Lung (tissue), 12 donors: ENCODE results near the gene PLXNB3. TPM values are rescaled to one million over a fixed set of nuclear protein-coding genes. Genes with fewer than 3 reads are reported as not detected.

Experiments used
- ATAC-seq: fragments of 200-7000 bp; cut with Tn5 transposase; one replicate; pipeline ENCODE4 v1.9.1; 2020; ENCODE audit warnings: moderate number of reproducible peaks; ENCODE audit not compliant: insufficient read depth, low FRiP score
- DNase-seq, 3 donors: peaks; one replicate each; pipeline ENCODE4 v3.0.0-alpha.2; 2013 to 2017
- H3K27ac ChIP-seq, 2 donors: one replicate each; pipeline ENCODE4 v1.5.1; 2013; ENCODE audit warnings: mild to moderate bottlenecking in 2 of 2, moderate library complexity in 2 of 2, control low read depth in 1 of 2, inconsistent platforms in 1 of 2, low read depth in 1 of 2, low read length in 1 of 2
- H3K27me3 ChIP-seq, 3 donors: one replicate each; pipeline ENCODE4 v1.5.1; 2013; ENCODE audit warnings: low read length in 2 of 3; ENCODE audit not compliant: control insufficient read depth in 3 of 3, insufficient read depth in 3 of 3
- H3K36me3 ChIP-seq, 4 donors: one replicate each; pipeline ENCODE4 v1.5.1; 2013; ENCODE audit warnings: low read length in 4 of 4, mild to moderate bottlenecking in 1 of 4, moderate library complexity in 1 of 4; ENCODE audit not compliant: control insufficient read depth in 4 of 4, insufficient read depth in 4 of 4
- H3K4me1 ChIP-seq, 5 donors: one replicate each; pipeline ENCODE4 v1.5.1; 2013; ENCODE audit warnings: low read length in 5 of 5, mild to moderate bottlenecking in 2 of 5, moderate library complexity in 1 of 5; ENCODE audit not compliant: control insufficient read depth in 5 of 5, insufficient read depth in 5 of 5
- H3K4me3 ChIP-seq: one replicate; pipeline ENCODE4 v1.5.1; 2013; ENCODE audit warnings: mild to moderate bottlenecking, control low read depth, moderate library complexity
- H3K9ac ChIP-seq, 2 donors: one replicate each; pipeline ENCODE4 v1.5.1; 2013; ENCODE audit warnings: low read length in 2 of 2, control low read depth in 1 of 2; ENCODE audit not compliant: insufficient read depth in 1 of 2
- H3K9me3 ChIP-seq, 4 donors: one replicate each; pipeline ENCODE4 v1.5.1; 2013; ENCODE audit warnings: low read length in 3 of 4, mild to moderate bottlenecking in 1 of 4, moderate library complexity in 1 of 4; ENCODE audit not compliant: control insufficient read depth in 4 of 4, insufficient read depth in 3 of 4
- WGBS, 2 donors: extraction: QIAGEN DNeasy Blood & Tissue Kit; methylation state at CpG; one replicate each; pipeline ENCODE4 v1.1.7; 2013; 5-methylcytosine and 5-hydroxymethylcytosine counted together
- polyA plus RNA-seq, 2 donors: library from polyadenylated mRNA; stranded (reverse); fragments of 200-250 nt; gene quantifications; one replicate each; pipeline ENCODE4 v1.2.1, GENCODE V29; 2013
- total RNA-seq, 2 donors: library from RNA; depleted of rRNA in 1 of 2; stranded (reverse); fragments of >200 nt in 1 of 2; gene quantifications; one replicate each; pipeline ENCODE4 v1.2.1, GENCODE V29; 2014 to 2021
- TF ChIP-seq, protein P1 (sequence below): IDR thresholded peaks from 2 replicates; pipeline ENCODE4 v1.5.1; 2012; ENCODE audit warnings: mild to moderate bottlenecking; ENCODE audit errors: control extremely low read depth, extremely low read depth
- donor health status: control.
- donor health status: control.
- donor health status: Bipolar disorder and iron deficiency.
- donor health status: healthy.
- donor health status: DM: yes; HTN: yes; CAD: no.

Gene PLXNB3
- total and polyA plus RNA-seq, 4 donors = 1.0 to 2.6 (median 1.5) TPM

- no peak for ATAC-seq
- peaks cover 0 to 15% (median 3%) of the 10 kb centered on the region in 5 donors for H3K4me1 ChIP-seq
- no peak overlapping the region for H3K27ac ChIP-seq
- no peaks in the 10 kb centered on the region for H3K27me3 ChIP-seq
- no peak overlapping the region for H3K4me3 ChIP-seq
- TF ChIP-seq, protein P1, sequence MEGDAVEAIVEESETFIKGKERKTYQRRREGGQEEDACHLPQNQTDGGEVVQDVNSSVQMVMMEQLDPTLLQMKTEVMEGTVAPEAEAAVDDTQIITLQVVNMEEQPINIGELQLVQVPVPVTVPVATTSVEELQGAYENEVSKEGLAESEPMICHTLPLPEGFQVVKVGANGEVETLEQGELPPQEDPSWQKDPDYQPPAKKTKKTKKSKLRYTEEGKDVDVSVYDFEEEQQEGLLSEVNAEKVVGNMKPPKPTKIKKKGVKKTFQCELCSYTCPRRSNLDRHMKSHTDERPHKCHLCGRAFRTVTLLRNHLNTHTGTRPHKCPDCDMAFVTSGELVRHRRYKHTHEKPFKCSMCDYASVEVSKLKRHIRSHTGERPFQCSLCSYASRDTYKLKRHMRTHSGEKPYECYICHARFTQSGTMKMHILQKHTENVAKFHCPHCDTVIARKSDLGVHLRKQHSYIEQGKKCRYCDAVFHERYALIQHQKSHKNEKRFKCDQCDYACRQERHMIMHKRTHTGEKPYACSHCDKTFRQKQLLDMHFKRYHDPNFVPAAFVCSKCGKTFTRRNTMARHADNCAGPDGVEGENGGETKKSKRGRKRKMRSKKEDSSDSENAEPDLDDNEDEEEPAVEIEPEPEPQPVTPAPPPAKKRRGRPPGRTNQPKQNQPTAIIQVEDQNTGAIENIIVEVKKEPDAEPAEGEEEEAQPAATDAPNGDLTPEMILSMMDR = no peak
- H3K9ac ChIP-seq = no peak overlapping the region
- 85% methylated on average over 20 to 25 of the region's 25 CpGs for WGBS, 2 donors
- no peaks in the 10 kb centered on the region for H3K36me3 ChIP-seq
- no peak for DNase-seq
- H3K9me3 ChIP-seq = peaks cover 0 to 2% (median 0%) of the 10 kb centered on the region in 4 donors
Observed at GRCh38 chrX:153769865-153770600, 6.0 kb downstream of the PLXNB3 start.

GRCh38 chrX:153770601-153771414 lies 6.8 kb downstream of the PLXNB3 start:
- TF ChIP-seq, protein P1 = no peak
- H3K9me3 ChIP-seq = peaks cover 0 to 1% (median 0%) of the 10 kb centered on the region in 4 donors
- peaks cover 0 to 7% (median 0%) of the 10 kb centered on the region in 5 donors for H3K4me1 ChIP-seq
- H3K36me3 ChIP-seq = no peaks in the 10 kb centered on the region
- H3K4me3 ChIP-seq = no peak overlapping the region
- WGBS, 2 donors = 87 to 92% methylated on average over 6 to 18 of the region's 18 CpGs
- H3K9ac ChIP-seq = no peak overlapping the region
- DNase-seq = no peak
- no peak for ATAC-seq
- H3K27ac ChIP-seq = no peak overlapping the region
- H3K27me3 ChIP-seq = no peaks in the 10 kb centered on the region

GRCh38 chrX:153771415-153772315 lies 7.6 kb downstream of the PLXNB3 start:
- TF ChIP-seq, protein P1 = no peak
- Histone ChIP-seq H3K27ac (no peak overlapping the region), H3K4me1 (peaks cover 0 to 2% (median 0%) of the 10 kb centered on the region in 5 donors), H3K4me3 (no peak overlapping the region), H3K9me3 (peaks cover 0 to 2% (median 0%) of the 10 kb centered on the region in 4 donors), H3K9ac (no peak overlapping the region), H3K27me3 (no peaks in the 10 kb centered on the region), H3K36me3 (no peaks in the 10 kb centered on the region)
- DNase-seq = no peak
- 85 to 96% methylated on average over 19 to 37 of the region's 37 CpGs for WGBS, 2 donors
- ATAC-seq = no peak
